ENCODE results near the gene TRIM23.

TRIM23 gene

GRCh38 chr5:65563777-65564176, 60.4 kb downstream of the TRIM23 start:
- DNase-seq, result no peak

- peak; percentile 92 for DNase-seq
Observed at GRCh38 chr5:65562731-65563701, 61.1 kb downstream of the TRIM23 start, which contains the start of the genes CENPK and PPWD1. Gene CENPK, minus strand, starts transcription at chr5:65563168. Its CDS starts 8,261 bp downstream, at chr5:65554907. Gene PPWD1, plus strand, starts transcription at chr5:65563296. Its CDS starts 15 bp downstream, at chr5:65563311.

GRCh38 chr5:65556718-65557117, 67.4 kb downstream of the TRIM23 start:
- no peak for DNase-seq

- DNase-seq, result no peak
Observed at GRCh38 chr5:65556181-65556580, 68.0 kb downstream of the TRIM23 start.

GRCh38 chr5:65555287-65555686, 68.8 kb downstream of the TRIM23 start:
- DNase-seq, result no peak

- DNase-seq, result no peak
Observed at GRCh38 chr5:65553941-65554340, 70.2 kb downstream of the TRIM23 start.

- DNase-seq, result no peak
Observed at GRCh38 chr5:65548281-65548680, 75.9 kb downstream of the TRIM23 start.

GRCh38 chr5:65546141-65546540, 78.0 kb downstream of the TRIM23 start:
- DNase-seq, result no peak

- DNase-seq, result no peak
Observed at GRCh38 chr5:65544473-65544872, 79.7 kb downstream of the TRIM23 start.

- no peak for DNase-seq
Observed at GRCh38 chr5:65539827-65540226, 84.3 kb downstream of the TRIM23 start.
